Measurements from ENCODE around the gene NYNRIN. TPM values are rescaled to one million over a fixed set of nuclear protein-coding genes. Genes with fewer than 3 reads are reported as not detected.
"Not testable (repeated sequence)": the region's sequence is repeated elsewhere in the genome, so short reads cannot be mapped to it uniquely, and the experiment has no call there.

Gene NYNRIN
- total RNA-seq, 4 donors from 2014 or later = 8.0 to 21.2 (median 13.4) TPM

DNA sequence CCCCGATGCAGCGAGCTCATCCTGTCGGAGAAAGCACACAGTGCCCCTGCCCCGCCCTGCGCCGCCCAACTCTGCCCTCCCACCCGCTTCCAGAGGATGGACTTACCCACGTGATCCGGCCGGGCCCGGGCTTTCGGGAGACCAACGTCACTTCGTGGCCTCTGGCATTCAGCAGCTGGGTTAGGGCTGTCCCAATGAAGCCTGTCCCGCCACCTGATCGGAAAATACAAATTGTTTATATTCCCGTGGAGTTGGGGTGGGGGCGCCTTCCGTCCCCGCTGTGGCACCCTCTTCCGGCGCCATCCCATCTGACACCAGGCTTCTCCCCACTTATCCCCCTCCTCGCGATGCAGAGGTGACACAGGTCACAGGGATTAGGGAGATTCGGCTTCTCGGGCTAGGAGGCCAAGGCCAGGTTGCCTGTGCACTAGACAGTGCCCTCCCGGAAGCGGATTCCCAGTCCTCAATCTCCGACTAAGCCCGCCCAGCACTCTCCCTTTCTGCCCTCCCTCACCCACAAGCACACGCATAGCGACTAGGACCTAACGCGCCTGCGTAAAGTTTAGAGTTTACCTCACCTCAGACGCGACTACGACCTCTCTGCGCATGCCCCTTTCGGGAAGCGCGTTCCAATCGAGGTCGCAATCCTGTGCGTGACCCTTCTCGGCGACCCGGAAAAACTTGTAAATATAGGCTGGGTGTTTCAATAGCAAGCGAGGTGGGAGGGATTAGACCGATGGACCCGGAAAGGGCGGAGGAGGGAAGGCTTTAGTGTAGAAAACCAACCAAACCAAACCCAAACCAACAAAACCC is 43.6 kb downstream of the NYNRIN start, which contains the start of gene SDR39U1:
SDR39U1 (minus strand) TSS at position 537 of the 813 bp plus-strand sequence; CDS start at position 530, 7 bp downstream.
- H3K4me1 ChIP-seq = peaks cover 40 to 47% (median 41%) of the 10 kb centered on the region in 4 donors
- intact Hi-C loops (cut with DNase I) = loop anchor here (5.0 to 10.0 kb wide), 2 partner anchors 200 to 1138 kb away; partner anchors contain the start of genes BCL2L2, PPP1R3E and TINF2
- WGBS = under 1% methylated on average over 41 of the region's 52 CpGs

DNA sequence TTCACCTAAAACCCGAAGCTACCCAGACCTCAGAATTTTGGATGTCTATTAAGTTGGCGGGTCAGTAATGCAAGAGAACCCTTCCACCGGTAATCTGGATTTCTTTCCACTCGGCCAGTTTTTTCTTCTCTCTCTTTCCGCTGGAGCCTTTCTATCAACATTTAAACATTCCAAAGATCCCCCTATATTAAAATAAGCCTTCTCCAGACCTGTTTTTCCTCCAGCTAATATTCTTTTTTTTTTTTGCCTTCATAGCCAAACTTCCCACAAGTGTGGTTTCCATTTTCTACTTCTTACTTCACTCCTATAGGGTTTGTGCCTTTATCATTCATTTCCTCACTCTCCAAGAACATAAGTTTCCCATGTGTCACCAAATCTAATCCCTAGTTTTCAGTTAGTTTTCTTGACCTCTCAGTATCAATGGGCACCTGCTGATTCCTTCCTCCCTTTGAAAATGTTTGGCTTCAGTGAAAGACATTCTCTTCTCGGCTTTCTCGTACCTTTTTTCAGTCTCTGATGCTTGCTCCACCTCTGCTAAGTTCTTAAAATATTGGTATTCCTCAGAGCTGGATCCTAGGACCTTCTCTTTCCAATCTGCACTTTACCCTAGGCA is 44.4 kb downstream of the NYNRIN start:
- Histone ChIP-seq H3K4me3 (peak overlapping the region; percentile 64 to 83 (median 70)), H3K9me3 (no peaks in the 10 kb centered on the region), H3K27me3 (no peaks in the 10 kb centered on the region), H3K36me3 (peaks cover 16 to 32% (median 26%) of the 10 kb centered on the region in 4 donors), H3K4me1 (peaks cover 32 to 39% (median 35%) of the 10 kb centered on the region in 4 donors), H3K27ac (replicated peaks in 1 of 4) (peak overlapping the region; percentile 90 to 100 (median 98))
- TF ChIP-seq POLR2A (IDR thresholded peaks at IDR 0.05; ENCODE audit: low read depth) (no peak), EP300 (IDR thresholded peaks at IDR 0.05) (no peak), POLR2AphosphoS5 (IDR thresholded peaks at IDR 0.05) (no peak)
- TF ChIP-seq, protein P1, sequence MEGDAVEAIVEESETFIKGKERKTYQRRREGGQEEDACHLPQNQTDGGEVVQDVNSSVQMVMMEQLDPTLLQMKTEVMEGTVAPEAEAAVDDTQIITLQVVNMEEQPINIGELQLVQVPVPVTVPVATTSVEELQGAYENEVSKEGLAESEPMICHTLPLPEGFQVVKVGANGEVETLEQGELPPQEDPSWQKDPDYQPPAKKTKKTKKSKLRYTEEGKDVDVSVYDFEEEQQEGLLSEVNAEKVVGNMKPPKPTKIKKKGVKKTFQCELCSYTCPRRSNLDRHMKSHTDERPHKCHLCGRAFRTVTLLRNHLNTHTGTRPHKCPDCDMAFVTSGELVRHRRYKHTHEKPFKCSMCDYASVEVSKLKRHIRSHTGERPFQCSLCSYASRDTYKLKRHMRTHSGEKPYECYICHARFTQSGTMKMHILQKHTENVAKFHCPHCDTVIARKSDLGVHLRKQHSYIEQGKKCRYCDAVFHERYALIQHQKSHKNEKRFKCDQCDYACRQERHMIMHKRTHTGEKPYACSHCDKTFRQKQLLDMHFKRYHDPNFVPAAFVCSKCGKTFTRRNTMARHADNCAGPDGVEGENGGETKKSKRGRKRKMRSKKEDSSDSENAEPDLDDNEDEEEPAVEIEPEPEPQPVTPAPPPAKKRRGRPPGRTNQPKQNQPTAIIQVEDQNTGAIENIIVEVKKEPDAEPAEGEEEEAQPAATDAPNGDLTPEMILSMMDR (IDR thresholded peaks at IDR 0.05) = no peak
- WGBS = 2% methylated on average over 6 of the region's 7 CpGs
- intact Hi-C loops (cut with DNase I) = loop anchor here (5.0 to 10.0 kb wide), 2 partner anchors 201 to 1138 kb away; partner anchors contain the start of genes BCL2L2, PPP1R3E and TINF2
- DNase-seq (ENCODE audit: extremely low spot score) = no peak

More for the DNA sequence above, 43.6 kb downstream of the NYNRIN start, which contains the start of gene SDR39U1:
- TF ChIP-seq EP300 (IDR thresholded peaks at IDR 0.05) = no peak
- peak; percentile 99 for TF ChIP-seq POLR2AphosphoS5 (IDR thresholded peaks at IDR 0.05)
- peak; percentile 20 for TF ChIP-seq POLR2A (IDR thresholded peaks at IDR 0.05; ENCODE audit: low read depth)
- TF ChIP-seq, protein P1 (IDR thresholded peaks at IDR 0.05) = peak in 2 of 3 experiments; percentile 3 to 23
- peak within 1 kb of the TSS; percentile 90 to 100 (median 98) for H3K27ac ChIP-seq (replicated peaks in 1 of 4)
- H3K36me3 ChIP-seq = peaks cover 23 to 39% (median 33%) of the 10 kb centered on the region in 4 donors
- H3K9me3 ChIP-seq = no peaks in the 10 kb centered on the region
- peak within 1 kb of the TSS; percentile 64 to 83 (median 70) for H3K4me3 ChIP-seq
- no peaks in the 10 kb centered on the region for H3K27me3 ChIP-seq
- DNase-seq (ENCODE audit: extremely low spot score) = peak; percentile 99

DNA sequence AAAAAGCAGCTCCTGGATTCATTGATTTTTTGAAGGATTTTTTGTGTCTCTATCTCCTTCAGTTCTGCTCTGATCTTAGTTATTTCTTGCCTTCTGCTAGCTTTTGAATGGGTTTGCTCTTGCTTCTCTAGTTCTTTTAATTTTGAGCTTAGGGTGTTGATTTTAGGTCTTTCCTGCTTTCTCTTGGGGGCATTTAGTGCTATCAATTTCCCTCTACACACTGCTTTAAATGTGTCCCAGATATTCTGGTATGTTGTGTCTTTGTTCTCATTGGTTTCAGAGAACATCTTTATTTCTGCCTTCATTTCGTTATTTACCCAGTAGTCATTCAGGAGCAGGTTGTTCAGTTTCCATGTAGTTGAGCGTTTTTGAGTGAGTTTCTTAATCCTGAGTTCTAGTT is 52.0 kb downstream of the NYNRIN start:
- H3K27me3 ChIP-seq; H3K9me3 ChIP-seq; DNase-seq (ENCODE audit: extremely low spot score); H3K4me1 ChIP-seq; H3K36me3 ChIP-seq; intact Hi-C loops (cut with DNase I); H3K4me3 ChIP-seq; H3K27ac ChIP-seq (replicated peaks in 1 of 4): not testable (repeated sequence)
- 88% methylated on average over 2 of the region's 2 CpGs for WGBS

DNA sequence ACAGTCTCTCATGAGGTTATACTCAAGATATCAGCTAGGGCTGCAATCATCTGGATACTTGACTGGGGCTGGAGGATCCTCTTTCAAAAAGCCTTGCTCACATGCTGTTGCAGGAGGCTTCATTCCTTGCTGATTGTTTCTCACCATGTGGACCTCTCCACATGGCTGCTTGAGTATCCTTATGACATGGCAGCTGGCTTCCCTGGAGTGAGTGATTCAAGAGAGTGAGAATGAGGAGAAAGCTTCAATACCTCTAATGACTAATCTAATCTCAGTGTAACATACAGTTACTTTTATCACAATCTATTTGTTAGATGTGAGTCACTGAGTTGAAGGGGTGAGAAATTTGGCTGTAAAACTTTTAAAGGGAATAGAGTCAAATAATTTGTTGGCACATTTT is 58.2 kb downstream of the NYNRIN start:
- Histone ChIP-seq H3K9me3 (peaks cover 0 to 6% (median 0%) of the 10 kb centered on the region in 4 donors), H3K36me3 (no peaks in the 10 kb centered on the region), H3K27ac (replicated peaks in 1 of 4) (no peak overlapping the region), H3K27me3 (no peaks in the 10 kb centered on the region), H3K4me1 (no peaks in the 10 kb centered on the region), H3K4me3 (no peak overlapping the region)
- intact Hi-C loops (cut with DNase I) = no loop called here
- DNase-seq (ENCODE audit: extremely low spot score) = no peak
- no peak for TF ChIP-seq POLR2AphosphoS5 (IDR thresholded peaks at IDR 0.05)
- TF ChIP-seq, protein P1 (IDR thresholded peaks at IDR 0.05) = no peak
- TF ChIP-seq EP300 (IDR thresholded peaks at IDR 0.05) = no peak
- no peak for TF ChIP-seq POLR2A (IDR thresholded peaks at IDR 0.05; ENCODE audit: low read depth)

DNA sequence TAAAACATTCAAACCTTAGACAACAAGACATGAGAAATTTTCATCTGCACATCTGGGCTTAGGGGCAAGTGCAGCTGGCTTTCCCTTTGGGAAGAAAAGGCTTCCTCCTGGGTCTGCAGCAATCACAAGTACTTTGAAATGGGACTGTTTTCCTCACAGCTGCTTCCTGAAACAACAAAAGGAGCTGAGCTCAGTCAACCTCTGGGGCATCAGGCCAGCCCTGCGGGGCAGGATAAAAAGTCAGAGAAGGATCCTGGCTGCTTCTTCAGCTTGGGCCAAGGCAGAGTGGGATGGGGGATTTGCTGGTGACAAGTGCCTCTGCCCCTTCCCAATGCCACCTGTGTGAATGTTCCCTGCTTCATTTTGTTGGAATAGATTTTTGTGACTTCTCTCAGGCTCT is 59.9 kb downstream of the NYNRIN start:
- H3K4me1 ChIP-seq = no peaks in the 10 kb centered on the region
- 73% methylated on average over 1 of the region's 1 CpG for WGBS

More for the DNA sequence above, 59.9 kb downstream of the NYNRIN start:
- peaks cover 0 to 6% (median 0%) of the 10 kb centered on the region in 4 donors for H3K9me3 ChIP-seq
- no peaks in the 10 kb centered on the region for H3K27me3 ChIP-seq
- no peak for DNase-seq (ENCODE audit: extremely low spot score)
- H3K4me3 ChIP-seq = no peak overlapping the region
- TF ChIP-seq EP300 (IDR thresholded peaks at IDR 0.05) = no peak
- TF ChIP-seq POLR2AphosphoS5 (IDR thresholded peaks at IDR 0.05) = no peak
- TF ChIP-seq, protein P1 (IDR thresholded peaks at IDR 0.05) = no peak
- no peak for TF ChIP-seq POLR2A (IDR thresholded peaks at IDR 0.05; ENCODE audit: low read depth)
- intact Hi-C loops (cut with DNase I) = no loop called here
- no peak overlapping the region for H3K27ac ChIP-seq (replicated peaks in 1 of 4)
- no peaks in the 10 kb centered on the region for H3K36me3 ChIP-seq

Measured in esophagus muscularis mucosa (tissue), 4 donors.